GM11168 (cell line): ENCODE measurements around the gene PGM5.

Experiments used
- in situ Hi-C: fragments of 300-500 bp; cut with MboI; formaldehyde crosslinking; loops from one replicate; pipeline ENCODE4 v1.12.0; 2022; ENCODE audit warnings: low sequenced_read_pairs; ENCODE audit not compliant: unreplicated experiment

Gene PGM5

DNA sequence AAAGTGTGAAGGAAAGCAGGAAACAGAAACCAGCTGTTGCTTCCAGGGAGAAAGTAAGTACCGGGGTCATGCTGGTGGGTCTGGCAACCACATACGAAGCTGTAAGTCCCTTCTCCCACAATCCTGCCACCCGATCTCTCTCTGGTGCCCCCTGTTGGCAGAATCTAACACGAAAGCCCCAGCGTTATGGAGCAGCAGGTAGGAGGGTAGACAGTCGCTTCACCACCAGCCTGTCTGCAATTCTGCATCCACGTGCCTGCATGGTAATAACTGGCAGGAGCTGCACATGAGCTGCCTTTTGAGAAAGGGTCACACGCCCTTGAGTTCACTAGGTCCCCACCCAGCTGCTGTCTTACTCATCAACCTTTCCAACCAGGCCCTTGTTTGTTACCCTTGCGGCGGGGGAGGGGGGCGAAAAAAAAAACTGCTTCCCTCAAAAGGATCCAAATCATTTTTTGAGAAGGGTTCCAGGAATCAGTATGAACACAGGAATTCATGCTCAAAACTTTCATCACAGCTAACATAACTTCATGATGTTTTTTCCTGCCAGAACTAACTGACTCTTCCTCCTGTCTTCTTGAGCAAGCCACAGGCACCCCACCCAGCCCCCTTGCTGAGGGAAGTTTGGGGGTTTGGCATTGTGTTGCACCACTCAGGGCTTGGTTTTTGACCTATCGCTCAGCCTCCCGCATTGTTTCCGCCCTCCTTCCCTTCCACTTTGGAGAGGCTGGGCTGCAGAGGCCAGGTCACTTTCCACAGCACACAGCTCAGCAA is 203.8 kb downstream of the PGM5 start:
- in situ Hi-C loops, result loop anchor here (25.0 kb wide), 1 partner anchor 198 kb away; the partner anchor contains the start of gene PGM5

DNA sequence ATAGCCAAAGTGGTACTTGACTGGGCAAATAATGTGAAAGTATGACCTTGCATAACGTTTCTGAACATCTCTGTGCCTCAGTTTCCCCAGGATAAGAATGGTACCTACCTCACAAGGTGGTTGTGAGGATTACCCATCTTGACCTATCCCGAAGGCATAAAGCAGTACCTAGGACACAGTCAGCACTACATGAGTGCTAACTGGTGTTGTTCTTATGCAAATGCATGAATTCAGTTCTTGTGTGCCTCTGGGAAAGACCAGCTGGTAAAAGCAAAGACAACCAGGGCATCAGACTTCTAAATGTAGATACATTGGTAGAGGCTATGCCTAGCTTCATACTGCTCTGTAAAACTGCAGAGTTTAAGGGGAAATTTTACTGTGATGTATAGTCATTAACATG is 206.1 kb downstream of the PGM5 start:
- in situ Hi-C loops, result loop anchor here (25.0 kb wide), 1 partner anchor 200 kb away; the partner anchor contains the start of gene PGM5

GRCh38 chr9:68567565-68567964 is 211.2 kb downstream of the PGM5 start:
- in situ Hi-C loops, result loop anchor here (25.0 kb wide), 1 partner anchor 205 kb away; the partner anchor contains the start of gene PGM5

- in situ Hi-C loops, result loop anchor here (25.0 kb wide), 1 partner anchor 212 kb away; the partner anchor contains the start of gene PGM5
These were observed 217.7 kb downstream of the PGM5 start for GRCh38 chr9:68574150-68574549.

GRCh38 chr9:68575817-68576216 is 219.4 kb downstream of the PGM5 start:
- in situ Hi-C loops, result no loop called here

DNA sequence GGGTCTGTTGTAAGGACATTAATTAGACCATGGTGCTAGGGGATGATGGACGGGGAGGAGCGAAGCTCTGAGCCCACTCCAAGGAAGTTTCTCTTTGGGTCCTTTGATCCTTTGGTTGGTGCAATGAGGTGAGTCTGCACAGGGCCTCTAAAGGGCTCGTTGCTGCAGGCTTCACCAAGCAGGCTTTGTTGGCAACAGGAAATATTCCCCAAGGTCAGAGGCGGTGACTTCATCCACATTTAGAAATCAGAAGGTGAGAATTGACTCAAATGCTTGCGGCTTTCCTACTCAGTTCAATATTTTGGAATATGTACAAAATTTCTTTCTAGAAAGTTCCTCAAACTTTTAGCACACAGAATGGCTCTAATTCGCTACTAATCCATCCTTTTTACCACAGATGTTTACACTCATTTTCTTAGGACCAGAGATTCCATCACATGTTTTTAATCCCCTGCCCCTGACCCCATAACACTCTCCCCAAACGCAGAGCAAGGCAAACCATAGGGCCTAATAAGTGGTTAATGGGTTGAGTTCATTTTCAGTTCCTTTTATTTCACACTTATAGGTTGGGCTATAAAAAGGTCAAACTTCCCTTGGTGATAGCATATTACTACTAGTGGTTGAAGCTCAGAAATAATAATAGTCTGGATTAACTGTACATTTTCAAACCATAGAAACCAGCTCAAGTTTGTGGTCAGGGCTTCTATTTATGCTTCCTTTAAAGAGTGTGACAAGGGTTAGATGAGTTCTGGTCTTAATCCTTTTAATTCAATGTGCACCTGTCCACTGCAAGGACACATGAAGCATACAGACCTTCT is 221.6 kb downstream of the PGM5 start:
- in situ Hi-C loops, result no loop called here
